PC-9 (cell line): ENCODE measurements around the gene CD109. TPM values are rescaled to one million over a fixed set of nuclear protein-coding genes. Genes with fewer than 3 reads are reported as not detected.

Source experiments
- BruUV-seq: library from RNA; stranded (reverse); fragments of 400-500 nt; replicated peaks from 2 replicates; lab custom pipeline; 2021; lab: Mats Ljungman, UMichigan
- CTCF ChIA-PET: fragments of 300-600 bp; sonication (Branson Sonifier 250); formaldehyde crosslinking; loops from one replicate; lab custom pipeline; 2022; ENCODE audit warnings: antibody characterized with exemption; lab: Charles Lee
- POLR2A ChIA-PET: fragments of 300-600 bp; sonication (Branson Sonifier 250); formaldehyde crosslinking; loops from one replicate; lab custom pipeline; 2022; ENCODE audit warnings: antibody characterized with exemption; ENCODE audit not compliant: unreplicated experiment; lab: Charles Lee
- DNase-seq, 2 experiments: peaks; one replicate each; pipeline versions ENCODE4 v3.0.0 to v3.0.0-alpha.2; 2015 to 2022; ENCODE audit warnings: mixed read lengths in 1 of 2
- H2AFZ ChIP-seq: fragments of 200-600 bp; sonication (generic); 2 replicates; pipeline ENCODE4 v1.8.1; 2017; ENCODE audit warnings: antibody characterized with exemption
- H3F3A ChIP-seq: fragments of 200-600 bp; sonication (generic); 2 replicates; pipeline ENCODE4 v1.8.1; 2017; ENCODE audit warnings: antibody characterized with exemption, mild to moderate bottlenecking, low read depth; ENCODE audit not compliant: insufficient read depth
- H3K27ac ChIP-seq: fragments of 200-600 bp; sonication (generic); 2 replicates; pipeline ENCODE4 v1.6.1; 2016; ENCODE audit warnings: mixed run types
- H3K27me3 ChIP-seq: fragments of 200-600 bp; sonication (generic); 2 replicates; pipeline ENCODE4 v1.6.1; 2016; ENCODE audit warnings: low read depth, mixed run types; ENCODE audit not compliant: insufficient read depth
- H3K36me3 ChIP-seq: fragments of 200-600 bp; sonication (generic); 2 replicates; pipeline ENCODE4 v1.6.1; 2016; ENCODE audit warnings: low read depth, mixed run types
- H3K4me1 ChIP-seq: fragments of 200-600 bp; sonication (generic); replicated peaks from 2 replicates; pipeline ENCODE4 v1.6.1; 2016; ENCODE audit warnings: mixed run types; ENCODE audit not compliant: insufficient read depth
- H3K4me2 ChIP-seq: fragments of 200-600 bp; sonication (generic); 2 replicates; pipeline ENCODE4 v1.6.1; 2017; ENCODE audit warnings: mixed run types
- H3K4me3 ChIP-seq: fragments of 200-600 bp; sonication (generic); 2 replicates; pipeline ENCODE4 v1.6.1; 2016; ENCODE audit warnings: mixed run types
- H3K79me2 ChIP-seq: fragments of 200-600 bp; sonication (generic); 2 replicates; pipeline ENCODE4 v1.6.1; 2017; ENCODE audit warnings: low read depth, mixed run types
- H3K9me2 ChIP-seq: fragments of 200-600 bp; sonication (generic); 2 replicates; pipeline ENCODE4 v1.8.1; 2017; ENCODE audit warnings: mild to moderate bottlenecking; ENCODE audit not compliant: insufficient read depth
- H3K9me3 ChIP-seq: fragments of 200-600 bp; sonication (generic); 2 replicates; pipeline ENCODE4 v1.8.1; 2016; ENCODE audit warnings: low read depth; ENCODE audit not compliant: insufficient read depth
- H4K20me1 ChIP-seq: fragments of 200-600 bp; sonication (generic); 2 replicates; pipeline ENCODE4 v1.8.1; 2017; ENCODE audit not compliant: insufficient read depth
- CTCF ChIP-seq: fragments of 200-600 bp; sonication (generic); conservative IDR thresholded peaks from 2 replicates; pipeline ENCODE4 v1.6.1; 2017; ENCODE audit warnings: mixed run types, antibody characterized with exemption, mild to moderate bottlenecking, moderate library complexity
- EZH2 ChIP-seq: fragments of 200-600 bp; sonication (generic); IDR thresholded peaks from 2 replicates; pipeline ENCODE4 v1.8.0; 2017; ENCODE audit warnings: antibody characterized with exemption, low read depth
- intact Hi-C: fragments of 100-400 bp; cut with micrococcal nuclease; formaldehyde crosslinking; loops from one replicate; pipeline ENCODE4 v1.10.0; 2022; ENCODE audit not compliant: unreplicated experiment
- total RNA-seq: library from RNA; stranded (reverse); gene quantifications from 2 replicates; pipeline ENCODE4 v1.2.3, GENCODE V29; 2021

CD109 gene
- total RNA-seq, 1 experiment from 2014 or later, result 50.7 TPM

DNA sequence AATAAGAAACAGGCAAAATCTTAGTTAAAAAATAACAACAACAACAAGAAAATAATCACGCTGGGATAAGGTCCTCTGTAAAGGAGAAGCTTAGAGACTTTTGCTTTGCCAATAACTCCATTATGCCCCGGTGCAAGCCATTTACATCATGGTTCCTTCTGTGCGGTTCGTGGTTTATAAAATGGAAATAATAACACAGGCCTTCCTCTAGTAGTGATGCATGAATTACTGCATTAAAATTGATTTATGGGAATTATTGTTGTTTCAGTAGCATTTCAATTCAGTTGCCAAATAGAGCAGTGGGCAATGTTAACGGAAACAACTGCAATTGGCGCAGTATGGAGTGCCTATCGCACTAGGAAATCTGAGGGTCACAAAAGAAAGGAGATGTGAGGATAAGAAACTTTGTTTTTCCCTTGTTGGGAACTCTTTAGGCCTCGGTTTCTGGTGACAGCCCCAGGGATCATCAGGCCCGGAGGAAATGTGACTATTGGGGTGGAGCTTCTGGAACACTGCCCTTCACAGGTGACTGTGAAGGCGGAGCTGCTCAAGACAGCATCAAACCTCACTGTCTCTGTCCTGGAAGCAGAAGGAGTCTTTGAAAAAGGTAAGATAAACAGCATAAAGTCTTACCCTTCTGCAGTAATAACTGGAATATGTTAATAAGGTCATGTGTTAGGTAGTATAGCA lies 1.1 kb downstream of the CD109 start:
- TF ChIP-seq EZH2, result no peak
- no peak for TF ChIP-seq CTCF
- no peaks in the 10 kb centered on the region for H3K36me3 ChIP-seq
- CTCF ChIA-PET, result no interaction called here
- peaks cover 11% of the 10 kb centered on the region; the same call in 1 of the 2 replicates for H3K79me2 ChIP-seq
- POLR2A ChIA-PET, result no interaction called here
- no TSS peak for BruUV-seq
- H2AFZ ChIP-seq, result peak overlapping the region; percentile 77
- H3F3A ChIP-seq, result peaks cover 28% of the 10 kb centered on the region
- peak in 1 of 2 experiments; percentile 33 for DNase-seq
- peaks cover 33% of the 10 kb centered on the region for H3K4me1 ChIP-seq
- H3K27ac ChIP-seq, result peak overlapping the region; percentile 85
- no peaks in the 10 kb centered on the region for H3K27me3 ChIP-seq
- peak overlapping the region; percentile 62 for H3K4me3 ChIP-seq
- H4K20me1 ChIP-seq, result no peaks in the 10 kb centered on the region
- no peaks in the 10 kb centered on the region for H3K9me3 ChIP-seq
- H3K4me2 ChIP-seq, result peak overlapping the region; percentile 80
- intact Hi-C loops, result loop anchor here (1.0 kb wide), 1 partner anchor 7 kb away; no protein-coding TSS in a partner anchor
- H3K9me2 ChIP-seq, result no peaks in the 10 kb centered on the region

DNA sequence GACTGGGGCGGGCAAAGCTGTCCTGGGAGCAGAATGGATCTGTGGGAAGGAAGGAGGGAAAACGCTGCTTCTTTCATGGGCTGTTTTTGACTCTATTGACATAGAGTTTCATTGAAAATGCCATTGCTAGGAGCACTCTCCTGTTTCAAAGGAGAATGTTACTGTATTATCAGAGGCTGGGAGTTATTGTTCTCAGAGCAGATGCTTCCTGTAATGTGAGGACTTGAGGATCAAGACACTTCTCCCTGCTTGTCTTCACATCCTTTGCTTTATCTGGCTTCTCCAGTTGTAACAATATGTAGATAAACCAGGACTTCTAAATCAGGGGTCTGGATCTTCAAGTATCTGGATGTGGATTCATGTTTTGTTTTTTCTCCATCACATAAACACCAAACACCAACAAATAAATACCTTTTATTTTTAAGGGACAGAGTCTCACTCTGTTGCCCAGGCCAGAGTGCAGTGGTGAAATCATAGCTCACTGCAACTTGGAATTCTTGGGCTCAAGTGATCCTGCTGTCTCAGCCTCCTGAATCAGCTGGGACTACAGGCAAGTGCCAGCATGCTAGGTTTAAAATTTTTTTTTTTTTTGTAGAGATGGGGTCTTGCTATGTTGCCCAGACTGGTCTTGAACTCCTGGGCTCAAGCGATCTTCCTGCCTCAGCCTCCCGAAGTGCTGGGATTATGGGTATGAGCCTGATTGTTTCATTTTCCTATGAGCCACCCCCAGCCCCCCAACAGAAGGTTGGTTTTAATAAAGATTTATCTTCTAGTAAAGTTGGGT lies 3.9 kb downstream of the CD109 start:
- ChIA-PET POLR2A (interaction anchor here (0.6 to 0.7 kb wide), 2 partner anchors 10 to 346 kb away, joined by 3 to 8 read pairs; no protein-coding TSS in a partner anchor), CTCF (no interaction called here)
- H3K9me2 ChIP-seq, result no peaks in the 10 kb centered on the region
- BruUV-seq, result no TSS peak
- no peak overlapping the region for H3K27ac ChIP-seq
- DNase-seq, result no peak
- no peaks in the 10 kb centered on the region for H4K20me1 ChIP-seq
- H3K79me2 ChIP-seq, result peaks cover 11% of the 10 kb centered on the region; the same call in 1 of the 2 replicates
- H3K4me2 ChIP-seq, result no peak overlapping the region
- no peaks in the 10 kb centered on the region for H3K27me3 ChIP-seq
- H3K4me3 ChIP-seq, result no peak overlapping the region
- H3F3A ChIP-seq, result peaks cover 36% of the 10 kb centered on the region
- H2AFZ ChIP-seq, result no peak overlapping the region
- H3K36me3 ChIP-seq, result 0 out of 2 replicates have a peak, but pooled peaks cover 5% of the 10 kb centered on the region
- no peaks in the 10 kb centered on the region for H3K9me3 ChIP-seq
- TF ChIP-seq CTCF (no peak), EZH2 (no peak)
- intact Hi-C loops, result no loop called here
- H3K4me1 ChIP-seq, result peaks cover 42% of the 10 kb centered on the region

DNA sequence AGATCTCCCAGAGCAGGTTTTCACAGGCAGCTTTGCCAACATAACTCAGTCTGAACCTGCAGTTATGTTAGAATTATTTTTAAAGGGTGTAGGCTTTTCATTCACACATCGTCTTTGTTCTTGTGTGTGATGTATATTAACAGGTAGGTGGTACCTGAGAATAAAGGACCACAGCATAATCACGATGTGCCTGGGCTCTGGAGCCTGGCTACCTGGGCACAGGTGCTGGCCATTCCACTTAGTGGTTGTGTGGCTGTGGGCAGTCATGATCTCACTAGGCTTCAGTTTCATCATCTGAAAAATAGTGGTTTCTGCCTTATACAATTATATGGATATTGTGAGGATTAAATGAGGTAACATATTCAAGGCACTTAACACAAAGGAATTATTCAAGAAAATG lies 6.4 kb downstream of the CD109 start:
- TF ChIP-seq EZH2 (no peak), CTCF (no peak)
- Histone ChIP-seq H3K9me3 (no peaks in the 10 kb centered on the region), H3K9me2 (no peaks in the 10 kb centered on the region), H3K36me3 (0 out of 2 replicates have a peak, but pooled peaks cover 5% of the 10 kb centered on the region), H3K79me2 (peaks cover 6% of the 10 kb centered on the region; the same call in 1 of the 2 replicates), H3K4me2 (no peak overlapping the region), H3K4me1 (peaks cover 32% of the 10 kb centered on the region), H3F3A (peaks cover 22% of the 10 kb centered on the region), H4K20me1 (no peaks in the 10 kb centered on the region), H3K27ac (no peak overlapping the region), H3K4me3 (no peak overlapping the region), H3K27me3 (no peaks in the 10 kb centered on the region), H2AFZ (no peak overlapping the region)
- DNase-seq, result no peak
- BruUV-seq, result no TSS peak
- intact Hi-C loops, result no loop called here
- CTCF ChIA-PET, result no interaction called here
- POLR2A ChIA-PET, result interaction anchor here (0.7 kb wide), 1 partner anchor 21 kb away, joined by 3 read pairs; no protein-coding TSS in a partner anchor
